Neural progenitor cell (in vitro differentiated cells): ENCODE measurements around the gene EIF2S3.

Experiments
- CTCF ChIP-seq: fragments of 200-600 bp; sonication (generic); IDR thresholded peaks from 2 replicates; pipeline ENCODE4 v1.5.1; 2017; ENCODE audit warnings: antibody characterized with exemption, mild to moderate bottlenecking
- EZH2 ChIP-seq: fragments of 200-600 bp; sonication (generic); IDR thresholded peaks from 2 replicates; pipeline ENCODE4 v1.6.1; 2017; ENCODE audit warnings: antibody characterized with exemption, mild to moderate bottlenecking, moderate library complexity

DNA sequence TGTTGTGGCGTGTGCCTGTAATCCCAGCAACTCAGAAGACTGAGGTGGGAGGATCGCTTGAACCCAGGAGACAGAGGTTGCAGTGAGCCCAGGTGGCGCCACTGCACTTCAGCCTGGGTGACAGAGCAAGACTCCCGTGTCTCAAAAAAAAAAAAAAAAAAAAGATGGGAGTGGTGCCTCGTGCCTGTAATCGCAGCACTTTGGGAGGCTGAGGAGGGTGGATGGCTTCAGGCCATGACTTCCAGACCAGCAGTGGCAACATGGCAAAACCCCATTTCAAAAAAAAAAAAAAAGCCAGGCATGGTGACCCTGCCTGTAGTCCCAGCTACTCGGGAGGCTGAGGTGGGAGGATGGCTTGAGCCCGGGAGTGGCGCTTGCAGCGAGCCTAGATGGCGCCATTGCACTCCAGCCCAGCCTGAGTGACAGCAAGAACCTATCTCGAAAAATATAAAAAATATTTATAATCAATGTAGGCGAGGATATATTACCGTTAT lies 27.0 kb downstream of the EIF2S3 start:
- TF ChIP-seq CTCF (peak; percentile 58), EZH2 (no peak)
